HG02852 (cell line): Measurements from ENCODE around the gene GLG1.

Experiments
- ATAC-seq: cut with Tn5 transposase; IDR thresholded peaks from one replicate; pipeline ENCODE4 v1.9.1; 2021; ENCODE audit warnings: mild to moderate bottlenecking, moderate library complexity; ENCODE audit not compliant: unreplicated experiment

The GLG1 gene

DNA sequence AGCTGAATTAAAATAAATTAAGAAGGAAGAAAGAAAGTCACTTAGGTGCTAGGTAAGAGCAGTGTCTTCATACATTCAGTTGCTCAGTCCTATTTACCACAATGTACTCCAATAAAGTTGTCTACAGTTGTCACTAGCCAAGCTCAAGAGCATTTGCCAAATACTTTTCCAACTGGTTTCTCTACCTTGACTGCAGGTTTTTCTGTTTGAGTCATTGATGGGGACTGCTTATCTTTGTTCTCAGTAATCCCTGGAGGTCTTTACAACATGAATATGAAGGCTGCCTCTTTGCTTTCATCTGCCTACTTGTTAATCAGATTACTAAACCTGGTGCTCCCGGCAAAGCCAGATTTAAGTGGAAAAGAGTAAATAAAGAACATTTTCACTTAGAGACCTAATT, 121.0 kb downstream of the GLG1 start:
- no peak for ATAC-seq

DNA sequence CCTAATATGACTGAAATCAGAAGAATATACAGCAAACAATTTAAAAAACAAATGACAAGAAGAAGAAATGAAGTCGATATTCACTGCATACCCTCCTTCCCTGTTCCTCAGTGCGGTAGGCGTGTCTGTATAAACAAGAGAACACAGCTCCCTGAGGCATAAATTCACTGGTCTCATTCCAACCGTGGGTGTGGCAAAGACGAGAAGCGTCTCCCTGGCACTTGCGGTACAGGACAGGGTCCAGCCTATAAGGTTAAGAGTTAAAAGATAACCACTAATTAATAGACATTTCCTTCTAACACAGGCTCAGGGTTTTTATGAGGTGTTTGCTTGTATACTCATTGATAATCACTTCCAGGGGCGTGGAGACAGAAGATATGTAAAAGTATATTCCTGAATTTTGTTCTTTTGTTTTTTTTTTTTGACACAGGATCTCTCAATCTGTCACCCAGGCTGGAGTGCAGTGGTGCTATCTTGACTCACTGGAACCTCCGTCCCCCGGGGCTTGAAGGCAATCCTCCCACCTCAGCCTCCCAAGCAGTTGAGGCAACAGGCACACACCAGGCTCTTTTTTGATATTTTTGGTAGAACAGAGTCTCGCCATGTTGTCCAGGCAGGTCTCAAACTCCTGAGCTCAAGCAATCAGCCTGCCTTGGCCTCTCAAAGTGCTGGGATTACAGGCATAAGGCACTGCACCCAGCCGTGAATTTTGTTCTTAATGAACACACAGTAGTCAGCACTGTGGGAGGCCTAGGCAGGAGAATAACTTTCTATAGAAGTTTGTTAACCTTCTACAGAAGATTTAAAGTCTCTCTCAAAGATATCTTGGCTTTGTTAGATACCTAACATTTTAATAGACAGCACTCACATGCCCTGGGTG, 126.5 kb downstream of the GLG1 start:
- no peak for ATAC-seq

DNA sequence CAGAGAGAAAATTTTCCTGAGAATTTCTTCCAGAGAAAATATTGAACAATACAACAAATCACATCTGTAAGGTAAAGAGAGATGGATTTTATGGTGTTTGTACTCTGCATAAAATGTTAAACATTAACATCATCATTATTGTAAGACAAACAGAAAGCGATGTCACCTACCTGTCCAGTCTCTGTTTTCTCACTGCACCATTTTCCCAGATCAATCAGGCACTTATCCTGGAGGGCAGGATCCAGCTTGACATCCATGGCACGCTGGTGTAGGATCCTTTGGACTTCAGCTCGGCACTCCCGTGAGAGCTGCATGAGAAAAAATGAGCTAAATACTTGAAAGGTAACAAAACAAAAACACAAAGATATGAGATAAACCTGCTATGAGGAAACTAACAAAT, 129.7 kb downstream of the GLG1 start:
- ATAC-seq = no peak

DNA sequence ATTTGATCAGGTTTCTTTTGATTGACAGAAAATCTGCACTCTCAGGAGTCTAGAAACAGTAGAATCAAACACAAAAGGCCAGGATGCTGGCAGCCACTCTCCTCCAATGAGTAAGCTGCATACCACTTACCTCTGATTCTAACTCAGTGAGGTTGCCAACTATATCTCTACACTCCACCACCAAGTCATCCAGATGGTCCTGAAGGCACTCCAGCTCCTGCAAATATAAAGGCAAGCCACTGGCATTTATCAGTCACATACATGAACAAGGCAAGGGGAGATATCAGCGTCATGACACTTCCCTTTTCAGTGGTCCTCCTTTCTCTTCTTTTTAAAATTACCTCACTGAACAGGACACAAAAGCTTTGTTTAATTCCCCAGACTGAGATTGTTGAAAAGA, 132.5 kb downstream of the GLG1 start:
- no peak for ATAC-seq

DNA sequence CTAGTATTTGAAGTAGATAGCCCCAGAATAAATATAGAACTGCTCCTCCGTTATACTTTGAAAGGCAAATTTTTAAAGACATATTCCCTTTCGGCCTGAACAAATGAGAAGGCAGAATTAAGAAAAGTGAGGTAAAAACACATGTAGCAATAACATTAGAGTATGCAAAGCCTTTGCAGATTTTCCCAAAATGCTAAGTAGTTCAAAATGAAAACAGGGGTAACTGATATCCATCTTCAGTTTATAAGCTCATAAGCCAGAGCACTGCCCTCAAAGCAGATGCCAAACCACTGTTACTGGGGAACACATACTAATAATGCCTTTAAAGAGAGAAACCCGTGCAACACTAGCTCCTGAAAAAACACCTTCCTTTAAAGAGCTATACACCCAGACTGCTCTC, 134.4 kb downstream of the GLG1 start:
- no peak for ATAC-seq

DNA sequence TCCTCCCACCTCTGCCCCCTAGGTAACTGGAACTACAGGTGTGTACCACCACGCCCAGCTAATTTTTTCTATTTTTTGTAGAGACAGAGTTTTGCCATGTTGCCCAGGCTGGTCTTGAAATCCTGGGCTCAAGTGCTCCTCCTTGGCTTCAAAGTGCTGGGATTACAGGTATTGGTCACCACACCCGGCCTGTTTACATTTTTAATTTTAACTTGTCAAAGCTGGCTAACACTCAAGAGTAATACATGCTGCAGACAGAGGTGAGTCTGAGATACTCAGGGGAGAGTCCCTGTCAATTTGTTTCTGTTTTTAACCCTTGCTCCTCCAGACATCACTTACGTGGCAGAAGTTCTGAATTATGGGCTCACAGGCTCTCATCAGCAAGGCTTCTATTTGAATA, 134.9 kb downstream of the GLG1 start:
- no peak for ATAC-seq

DNA sequence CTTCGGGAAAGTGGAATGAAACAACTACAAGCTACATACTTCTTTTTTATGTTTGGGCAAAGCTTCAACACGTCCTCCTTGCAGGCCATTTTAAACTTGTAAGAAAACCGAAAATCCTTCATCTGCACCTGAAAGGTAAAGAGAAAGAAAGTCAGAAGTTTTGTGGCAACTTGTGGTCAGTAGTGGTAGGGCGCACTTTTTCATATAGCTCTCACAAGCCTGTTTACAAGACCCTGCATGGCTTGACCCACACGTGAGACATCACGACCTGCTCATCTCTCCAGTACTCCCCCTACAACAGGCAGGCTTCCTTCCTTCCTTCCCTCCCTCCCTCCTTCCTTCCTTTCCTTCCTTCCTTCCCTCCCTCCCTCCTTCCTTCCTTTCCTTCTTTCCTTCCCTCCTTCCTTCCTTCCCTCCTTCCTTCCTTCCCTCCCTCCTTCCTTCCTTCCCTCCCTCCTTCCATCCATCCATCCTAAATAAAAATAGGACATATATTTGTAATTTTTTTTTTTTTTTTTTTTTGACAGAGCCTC, 136.9 kb downstream of the GLG1 start:
- no peak for ATAC-seq

DNA sequence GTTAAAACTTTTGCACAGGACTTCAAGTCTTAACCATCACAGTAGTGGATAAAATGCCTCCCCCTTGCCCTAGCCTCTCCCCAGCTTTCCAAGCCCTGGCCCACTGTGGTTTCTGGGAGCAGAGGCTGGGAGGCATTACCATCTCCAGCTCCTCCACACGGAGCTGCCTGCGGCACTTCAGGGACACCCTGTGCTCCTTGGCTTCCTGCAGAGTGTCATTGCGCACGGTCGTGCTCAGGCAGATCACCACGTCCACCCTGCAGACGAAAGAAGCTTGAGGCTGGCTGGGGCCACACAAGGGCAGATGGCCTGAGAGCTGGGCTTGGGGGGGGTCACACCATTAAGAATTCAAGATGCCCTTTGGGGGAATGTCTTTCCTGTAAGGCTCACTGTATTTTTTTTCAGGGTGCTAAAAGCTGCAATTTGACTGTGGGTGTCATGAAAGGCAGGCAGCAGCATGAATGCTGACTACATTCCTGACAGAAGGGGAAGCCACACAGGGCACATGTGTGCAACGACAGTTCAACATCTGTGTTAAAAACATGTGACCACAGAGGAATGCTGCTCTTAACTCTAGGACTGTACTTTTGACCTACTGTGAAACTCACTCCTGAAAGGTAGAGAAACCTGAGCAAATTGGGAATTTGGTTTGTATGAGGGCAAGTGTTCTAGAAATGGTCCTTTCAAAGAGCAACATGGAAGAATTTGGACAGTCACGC, 137.9 kb downstream of the GLG1 start:
- ATAC-seq = no peak

DNA sequence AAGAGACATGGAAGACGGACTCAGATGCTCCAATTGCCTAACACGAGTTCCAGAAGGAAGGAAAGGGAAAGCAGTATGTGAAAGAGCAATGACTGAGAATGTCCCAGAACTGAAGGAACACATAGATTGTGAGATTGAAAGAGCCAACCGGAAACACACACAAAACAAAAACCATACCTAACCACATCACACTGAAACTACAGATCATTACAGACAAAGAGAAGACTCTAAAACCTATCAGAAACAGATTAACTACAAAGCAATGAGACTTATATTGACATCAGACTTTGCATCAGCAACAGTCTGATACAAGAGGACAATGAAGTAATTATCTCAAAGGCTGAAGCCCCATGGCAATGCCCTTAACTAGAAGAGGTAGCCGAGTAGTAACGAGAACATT, 140.0 kb downstream of the GLG1 start:
- peak; percentile 52 for ATAC-seq

DNA sequence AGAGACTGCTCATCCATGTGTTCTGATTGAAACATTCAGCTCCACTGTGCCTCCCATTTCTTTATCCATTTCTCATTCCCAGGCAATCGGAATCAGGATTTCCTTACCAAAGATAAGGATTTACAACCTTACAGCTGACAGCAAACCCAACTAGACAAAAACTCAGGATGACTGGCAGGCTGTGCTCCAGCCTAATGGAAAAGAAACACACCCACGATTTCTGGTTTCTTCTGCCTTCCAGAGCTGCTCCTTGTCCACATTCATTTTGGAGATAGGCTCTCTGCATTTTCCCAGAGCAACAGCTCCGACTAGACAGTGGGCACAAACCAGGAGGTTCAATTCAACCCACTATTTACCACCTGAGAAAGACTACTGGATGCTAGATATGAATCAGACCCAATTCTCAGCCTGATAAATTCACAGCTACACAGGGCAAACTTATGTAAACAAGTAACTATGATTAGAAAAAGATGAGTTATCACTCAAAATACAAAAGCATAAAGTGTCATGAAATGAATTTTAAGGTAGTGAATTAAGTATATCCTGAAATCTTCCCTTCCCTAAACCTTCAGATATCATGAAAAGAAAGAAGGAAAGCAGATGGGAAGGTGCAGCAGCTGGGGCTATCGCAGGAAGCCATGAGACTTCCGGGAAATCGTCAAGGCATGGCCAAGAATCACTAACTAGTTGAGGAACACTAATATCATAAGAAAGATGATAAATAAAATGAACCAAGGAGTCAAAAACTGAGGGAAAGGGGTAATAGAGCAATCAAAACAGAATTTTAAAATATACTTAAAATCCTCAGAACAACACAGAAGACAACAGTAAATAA, 140.8 kb downstream of the GLG1 start:
- ATAC-seq = no peak

DNA sequence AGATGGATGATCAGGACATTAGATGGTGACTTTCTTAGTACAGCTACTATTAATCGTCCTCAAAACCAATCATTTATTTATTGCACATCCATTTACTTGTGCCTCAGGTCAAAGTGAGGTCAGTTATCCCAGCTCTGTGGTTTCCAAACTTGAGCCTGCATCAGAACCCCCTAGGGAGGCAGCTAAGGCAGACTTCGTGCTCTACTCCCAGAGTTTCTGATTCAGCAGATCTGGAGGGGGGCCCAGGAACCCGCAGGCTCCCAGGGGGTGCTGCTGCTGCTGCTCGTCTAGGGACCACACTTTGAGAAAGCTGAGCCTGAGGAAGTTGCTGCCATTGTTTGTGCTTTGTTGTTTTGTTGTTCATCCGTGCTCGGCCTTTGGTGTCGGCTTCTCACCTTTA, 141.6 kb downstream of the GLG1 start:
- ATAC-seq = no peak

DNA sequence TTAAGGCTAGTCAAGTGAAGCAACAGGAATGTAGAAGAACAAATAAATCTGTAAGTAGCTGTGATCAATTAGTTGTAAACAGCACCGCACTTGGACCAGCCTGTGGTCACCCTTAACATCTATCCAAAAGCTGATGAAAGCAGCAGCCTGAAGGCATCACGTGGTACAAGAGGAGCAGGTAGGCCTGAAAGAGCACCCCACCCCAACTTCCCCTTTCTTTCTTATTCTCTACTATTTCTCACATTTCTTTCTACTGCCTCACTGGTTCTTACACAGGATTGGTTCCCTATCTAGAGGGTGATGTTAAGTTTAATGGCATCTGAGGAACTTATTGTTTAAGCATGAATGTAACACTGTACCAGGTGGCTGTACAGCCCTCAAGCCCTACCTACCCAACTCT, 143.0 kb downstream of the GLG1 start:
- ATAC-seq = peak; percentile 60

DNA sequence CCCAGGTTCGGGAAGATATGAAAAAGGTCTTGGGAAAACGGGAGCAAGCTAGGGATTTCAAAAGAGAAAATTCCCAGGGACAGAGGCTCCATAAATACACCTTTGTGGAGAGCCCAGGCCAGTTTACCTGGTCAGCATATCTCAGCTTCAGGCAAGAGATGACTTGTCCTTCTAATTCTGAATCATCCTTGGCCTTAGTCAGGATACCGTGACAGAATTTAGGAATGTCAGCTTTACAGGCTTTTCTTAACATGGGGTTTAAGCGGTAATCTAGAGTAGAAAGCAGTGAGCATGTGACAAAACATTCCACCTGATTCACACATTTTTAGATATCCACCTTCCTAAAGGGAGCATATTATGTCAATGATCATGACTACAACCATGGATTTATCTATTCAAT, 144.6 kb downstream of the GLG1 start:
- ATAC-seq = no peak

DNA sequence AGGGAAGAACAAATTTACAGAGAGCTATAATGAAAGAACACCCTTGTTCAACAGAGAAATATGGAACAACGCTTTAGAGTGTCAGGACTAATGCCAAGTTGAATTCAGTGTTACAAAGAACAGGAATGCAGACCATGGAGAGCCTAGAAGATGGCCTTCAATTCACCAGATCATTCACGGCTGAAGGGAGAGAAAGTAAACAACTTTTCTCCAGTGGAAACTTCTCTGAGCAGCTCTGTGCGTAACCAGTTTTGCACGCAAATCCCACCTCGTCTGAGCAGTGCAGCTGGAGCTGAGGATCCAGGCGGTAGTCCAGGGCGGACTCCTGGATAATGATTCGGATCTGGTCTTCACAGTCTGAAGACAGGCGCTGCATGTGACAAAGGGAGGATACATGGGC, 145.1 kb downstream of the GLG1 start:
- ATAC-seq = no peak

DNA sequence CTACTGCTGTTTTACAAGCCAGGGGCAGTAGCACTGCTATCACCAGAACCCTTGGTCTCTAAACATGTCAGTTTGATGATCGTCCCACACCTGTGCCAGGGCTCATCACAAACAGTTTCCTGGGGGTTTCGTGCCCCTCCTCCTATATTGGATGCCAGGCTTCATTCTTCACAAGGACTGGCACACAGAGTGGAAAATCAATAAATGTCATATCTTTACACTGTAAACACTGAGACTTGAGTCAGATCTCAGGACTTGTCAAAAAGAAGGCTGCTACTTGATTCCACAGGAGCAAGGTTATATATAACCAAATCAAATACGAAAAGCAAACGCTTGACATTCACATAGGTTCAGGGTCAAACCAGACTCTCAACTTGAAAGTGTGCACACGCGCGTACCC, 146.4 kb downstream of the GLG1 start:
- no peak for ATAC-seq

DNA sequence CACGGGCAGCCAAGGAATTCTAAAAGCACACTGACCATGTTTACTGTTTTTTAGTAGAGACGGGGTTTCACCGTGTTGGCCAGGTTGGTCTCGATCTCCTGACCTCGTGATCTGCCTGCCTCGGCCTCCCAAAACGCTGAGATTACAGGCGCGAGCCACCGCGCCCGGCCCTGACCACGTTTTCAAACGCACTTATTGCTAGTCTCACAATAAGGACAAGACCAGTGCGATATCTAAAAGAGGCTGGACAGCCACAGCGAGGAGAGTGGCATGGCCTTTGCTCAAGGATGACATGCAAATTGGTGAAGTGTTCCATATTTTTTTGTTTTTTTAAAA, 150.7 kb downstream of the GLG1 start:
- no peak for ATAC-seq

DNA sequence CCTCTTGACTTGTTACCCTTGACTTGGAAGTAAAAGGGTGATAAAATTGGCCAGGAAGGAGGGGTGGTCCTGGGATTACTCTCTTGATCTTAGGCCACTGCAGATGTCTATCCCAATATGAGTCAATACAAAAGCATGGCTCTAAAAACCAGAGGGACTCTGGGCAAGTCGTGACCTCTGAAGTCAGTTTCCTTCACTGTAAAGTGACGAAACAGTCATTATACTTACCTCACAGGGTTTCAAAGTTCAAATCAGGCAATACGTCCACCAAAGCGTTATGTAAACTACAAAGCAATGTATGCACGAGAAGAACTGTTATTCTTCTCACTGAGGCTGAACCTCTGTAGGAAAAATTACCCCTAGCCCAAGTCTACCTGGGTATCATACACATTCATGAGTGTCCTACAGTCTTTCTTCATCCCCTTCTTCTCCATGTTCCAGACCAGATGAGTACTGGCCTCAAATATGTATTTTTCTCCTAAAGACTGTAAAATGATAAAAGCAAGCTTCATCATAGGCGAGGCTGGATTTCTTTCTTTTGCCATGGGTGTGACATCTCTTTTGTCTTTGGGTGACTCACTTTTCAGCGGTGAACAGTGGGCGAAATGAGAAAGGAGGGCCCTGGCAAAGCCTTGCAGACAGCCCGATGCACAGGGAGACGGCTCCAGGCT, 151.2 kb downstream of the GLG1 start:
- ATAC-seq = no peak

DNA sequence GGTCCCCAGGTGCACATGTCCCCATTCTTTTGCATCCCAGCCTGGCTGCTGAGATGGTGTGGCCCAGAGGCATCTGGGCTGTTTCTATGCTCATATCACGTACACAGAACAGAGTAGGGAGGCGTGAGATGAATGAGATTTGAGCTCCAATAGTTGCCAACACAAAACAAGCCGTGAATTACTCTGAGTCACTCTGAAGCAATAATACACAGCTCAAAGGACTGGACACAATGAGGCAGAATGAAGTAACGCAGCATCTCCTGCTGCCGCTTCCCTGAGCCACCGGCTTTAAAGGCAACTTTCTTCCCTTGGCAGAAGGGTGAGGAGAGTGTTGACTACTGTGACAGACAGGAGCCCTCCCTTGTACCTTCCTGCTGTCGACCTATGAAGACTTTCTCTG, 151.7 kb downstream of the GLG1 start:
- ATAC-seq = no peak

DNA sequence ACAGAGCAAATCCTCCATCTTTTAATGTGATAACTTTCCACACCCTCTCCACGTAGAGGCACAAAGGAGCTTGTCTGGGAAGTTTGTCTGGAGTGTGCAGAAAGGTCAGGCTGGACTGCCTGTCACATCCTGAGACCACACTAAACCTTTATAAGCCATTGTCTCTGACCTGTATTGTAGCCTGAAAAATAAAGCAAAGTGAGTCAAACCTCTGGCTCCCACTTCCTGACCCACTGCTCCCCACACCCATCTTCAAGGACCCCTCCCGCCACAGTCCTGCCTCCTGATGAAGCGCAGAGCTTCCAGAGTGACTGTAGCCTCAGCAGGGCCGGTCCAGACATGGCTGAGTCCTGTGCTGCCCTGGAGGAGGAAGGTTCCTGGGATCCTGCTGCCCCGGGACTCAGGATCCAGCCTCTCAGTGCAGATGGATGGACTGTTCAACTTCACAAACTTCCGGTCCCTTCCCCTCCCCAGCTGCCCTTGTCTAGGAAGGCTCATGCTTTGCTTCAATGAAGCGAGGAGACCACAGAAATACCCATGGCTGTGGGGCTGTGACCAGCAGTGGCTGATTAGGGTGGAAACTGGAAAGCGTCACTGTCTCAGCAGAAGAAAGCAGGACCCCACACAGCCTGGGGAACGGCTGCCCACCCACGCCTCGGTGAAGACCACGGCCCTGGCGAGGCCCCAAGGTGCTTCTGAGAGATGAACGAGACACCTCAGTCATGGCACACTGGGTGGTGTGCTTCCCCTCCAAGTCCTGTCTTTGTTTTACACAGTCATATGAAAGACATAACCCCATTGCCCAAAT, 154.8 kb downstream of the GLG1 start:
- ATAC-seq = peak; percentile 90
